SK-MEL-5 (cell line): Measurements from ENCODE around the gene COL19A1. TPM values are rescaled to one million over a fixed set of nuclear protein-coding genes. Genes with fewer than 3 reads are reported as not detected.
A peak's percentile ranks its signal among the peaks of the same experiment; 100 is the strongest.
"Not testable (repeated sequence)": the region's sequence is repeated elsewhere in the genome, so short reads cannot be mapped to it uniquely, and the experiment has no call there.

Source experiments
- DNase-seq: peaks from one replicate; pipeline ENCODE4 v3.0.0-alpha.2; 2016; ENCODE audit warnings: low read depth, low spot score
- in situ Hi-C: cut with HindIII; loops from 2 replicates; pipeline ENCODE4 v1.10.0; 2016; ENCODE audit warnings: low sequenced_read_pairs, high pct_unique_total_duplicates, low pct_unique_long_range_greater_than_20kb
- total RNA-seq: library from RNA; depleted of rRNA; stranded (reverse); fragments of >200 nt; shearing (Covaris generic); gene quantifications from 2 replicates; pipeline ENCODE4 v1.2.3, GENCODE V29; 2014

The COL19A1 gene
- total RNA-seq, 1 experiment from 2014 or later = 41.7 TPM

GRCh38 chr6:69985180-69985579 is 118.8 kb downstream of the COL19A1 start:
- DNase-seq = peak; percentile 22
- in situ Hi-C loops = no loop called here

DNA sequence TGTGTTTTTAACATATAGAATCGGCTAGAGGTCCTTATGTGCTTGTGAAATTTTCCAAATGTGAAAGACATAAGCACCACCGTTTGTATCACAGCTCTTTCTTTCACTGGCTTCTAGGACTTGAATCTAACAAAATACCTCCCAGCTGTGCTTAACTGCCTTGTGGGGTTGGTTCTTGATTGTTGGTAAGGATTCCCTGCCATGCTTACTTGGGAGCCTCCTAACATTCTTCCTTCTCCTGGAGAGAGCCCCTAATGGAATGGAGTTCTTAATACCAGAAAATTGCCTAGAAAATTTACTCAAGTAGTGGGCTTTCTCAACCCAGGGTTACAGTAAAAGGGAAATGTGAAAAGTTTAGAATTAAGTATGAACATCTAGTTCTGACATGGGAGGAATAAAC is 121.2 kb downstream of the COL19A1 start:
- in situ Hi-C loops = no loop called here
- DNase-seq = no peak

- in situ Hi-C loops = no loop called here
- DNase-seq = no peak
These were observed 122.2 kb downstream of the COL19A1 start for GRCh38 chr6:69988458-69989126.

GRCh38 chr6:69994251-69994650 is 127.9 kb downstream of the COL19A1 start:
- in situ Hi-C loops = no loop called here
- no peak for DNase-seq

DNA sequence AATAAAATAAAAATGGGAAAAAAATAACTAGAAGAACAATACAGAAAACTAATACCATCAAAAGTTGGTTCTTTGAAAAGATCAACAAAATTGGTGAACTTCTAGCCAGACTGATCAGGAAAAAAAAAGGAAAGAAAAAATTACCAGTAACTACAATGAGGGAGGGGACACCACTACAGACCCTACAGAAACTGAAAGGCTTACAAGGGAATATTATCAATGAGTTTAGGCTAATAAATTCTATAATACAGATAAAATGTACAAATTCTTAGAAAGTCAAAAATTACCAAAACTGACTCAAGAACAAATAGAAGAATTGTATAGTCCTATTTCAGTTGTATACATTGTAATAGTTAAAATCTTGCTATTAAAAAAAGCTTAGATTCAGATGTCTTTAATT is 141.8 kb downstream of the COL19A1 start:
- DNase-seq = no peak
- in situ Hi-C loops = no loop called here

DNA sequence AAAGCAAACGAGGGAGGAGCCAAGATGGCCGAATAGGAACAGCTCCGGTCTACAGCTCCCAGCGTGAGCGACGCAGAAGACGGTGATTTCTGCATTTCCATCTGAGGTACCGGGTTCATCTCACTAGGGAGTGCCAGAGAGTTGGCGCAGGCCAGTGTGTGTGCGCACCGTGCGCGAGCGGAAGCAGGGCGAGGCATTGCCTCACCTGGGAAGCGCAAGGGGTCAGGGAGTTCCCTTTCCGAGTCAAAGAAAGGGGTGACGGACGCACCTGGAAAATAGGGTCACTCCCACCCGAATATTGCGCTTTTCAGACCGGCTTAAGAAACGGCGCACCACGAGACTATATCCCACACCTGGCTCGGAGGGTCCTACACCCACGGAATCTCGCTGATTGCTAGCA is 144.0 kb downstream of the COL19A1 start:
- in situ Hi-C loops, DNase-seq: not testable (repeated sequence)

DNA sequence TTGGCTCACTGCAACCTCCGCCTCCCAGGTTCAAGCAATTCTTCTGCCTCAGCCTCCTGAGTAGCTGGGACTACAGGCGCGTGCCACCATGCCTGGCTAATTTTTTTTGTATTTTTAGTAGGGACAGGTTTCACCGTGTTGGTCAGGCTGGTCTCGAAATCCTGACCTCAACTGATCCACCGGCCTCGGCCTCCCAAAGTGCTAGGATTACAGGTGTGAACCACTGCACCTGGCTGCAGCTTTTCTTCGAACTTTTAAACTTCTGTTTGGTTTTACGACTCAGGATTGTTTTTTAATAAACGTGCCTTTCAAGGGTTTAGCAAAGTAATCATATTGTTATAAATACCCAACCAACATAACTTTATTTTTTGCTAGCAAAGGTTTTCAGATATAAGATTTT is 156.8 kb downstream of the COL19A1 start:
- DNase-seq, in situ Hi-C loops: not testable (repeated sequence)

DNA sequence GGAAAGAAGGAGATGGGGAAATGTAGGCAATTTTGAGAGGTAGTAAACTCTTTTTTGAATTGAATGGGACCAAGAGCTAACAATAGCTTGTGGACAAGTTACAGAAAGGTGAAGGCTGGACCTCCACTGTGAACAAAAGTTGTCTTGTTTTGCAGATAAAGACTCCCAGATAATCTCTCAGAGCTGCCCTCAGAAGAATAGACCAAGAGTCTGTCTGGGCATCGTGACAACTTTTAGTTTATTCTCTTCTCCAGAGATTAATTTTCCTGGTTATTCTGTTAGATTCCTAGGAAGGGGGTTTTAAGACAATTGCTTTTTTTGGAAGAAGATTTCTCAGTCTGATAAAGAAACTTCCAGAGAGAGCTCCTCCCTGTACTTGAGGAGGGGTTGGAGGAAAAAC is 161.9 kb downstream of the COL19A1 start:
- in situ Hi-C loops = no loop called here
- DNase-seq = no peak

DNA sequence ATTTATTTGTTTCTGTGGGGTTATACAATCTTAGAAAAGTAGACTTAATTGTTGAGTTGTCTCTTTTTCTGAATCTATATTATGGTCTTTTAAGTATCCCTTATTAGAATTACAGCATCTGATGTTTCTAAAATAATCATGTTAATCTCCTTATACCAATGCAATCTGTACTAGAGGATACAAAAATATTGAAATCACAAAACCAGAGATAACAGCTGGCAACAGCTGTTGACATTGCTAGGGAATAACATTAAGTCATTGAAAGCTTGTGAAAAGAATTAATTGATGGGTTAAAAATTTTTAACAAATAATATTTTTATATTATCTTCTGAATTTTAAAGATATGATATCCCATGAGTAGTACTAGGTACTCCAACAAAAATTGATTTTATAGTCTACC is 162.6 kb downstream of the COL19A1 start:
- in situ Hi-C loops = no loop called here
- DNase-seq = no peak

DNA sequence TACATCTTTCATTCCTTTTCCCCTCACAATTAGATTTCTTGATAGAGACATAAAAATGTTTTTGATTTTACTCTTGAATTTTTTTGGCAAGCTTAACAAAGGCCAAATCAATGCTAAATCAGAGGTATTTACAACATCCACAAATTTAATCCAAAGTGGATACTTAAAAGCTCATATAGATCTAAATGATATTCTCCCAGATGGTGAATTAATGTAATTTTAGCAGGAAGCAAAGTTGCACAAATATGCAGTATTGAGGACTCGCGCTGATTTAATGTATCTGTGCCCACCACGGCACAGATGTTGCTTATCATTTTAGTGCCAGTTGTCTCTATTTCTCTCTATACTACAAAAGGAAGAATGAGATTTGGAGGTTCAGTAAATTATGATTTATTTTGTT is 167.4 kb downstream of the COL19A1 start:
- DNase-seq = no peak
- in situ Hi-C loops = no loop called here

GRCh38 chr6:70037445-70037844 is 171.1 kb downstream of the COL19A1 start:
- DNase-seq = no peak
- in situ Hi-C loops = no loop called here

GRCh38 chr6:70040766-70041165 is 174.4 kb downstream of the COL19A1 start:
- no peak for DNase-seq
- in situ Hi-C loops = no loop called here

DNA sequence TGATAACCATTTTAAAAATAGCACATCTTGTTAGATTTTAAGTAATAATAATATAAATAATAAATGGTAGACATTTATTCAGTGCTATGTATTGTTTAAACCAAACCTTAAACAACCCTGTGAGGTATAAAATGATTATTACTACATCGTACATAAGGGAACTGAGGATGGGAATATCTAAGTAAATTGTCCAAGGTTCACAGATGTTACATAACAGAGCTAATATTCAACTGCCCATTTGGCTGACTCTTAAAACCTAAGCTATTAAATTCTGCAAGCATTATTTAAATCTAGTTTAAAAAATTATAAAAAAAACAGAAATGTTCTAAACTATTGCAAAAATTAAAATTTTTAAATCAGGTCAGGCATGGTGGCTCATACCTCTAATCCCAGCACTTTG is 175.1 kb downstream of the COL19A1 start:
- DNase-seq = no peak
- in situ Hi-C loops = no loop called here

GRCh38 chr6:70045413-70045812 is 179.1 kb downstream of the COL19A1 start:
- in situ Hi-C loops = no loop called here
- no peak for DNase-seq

DNA sequence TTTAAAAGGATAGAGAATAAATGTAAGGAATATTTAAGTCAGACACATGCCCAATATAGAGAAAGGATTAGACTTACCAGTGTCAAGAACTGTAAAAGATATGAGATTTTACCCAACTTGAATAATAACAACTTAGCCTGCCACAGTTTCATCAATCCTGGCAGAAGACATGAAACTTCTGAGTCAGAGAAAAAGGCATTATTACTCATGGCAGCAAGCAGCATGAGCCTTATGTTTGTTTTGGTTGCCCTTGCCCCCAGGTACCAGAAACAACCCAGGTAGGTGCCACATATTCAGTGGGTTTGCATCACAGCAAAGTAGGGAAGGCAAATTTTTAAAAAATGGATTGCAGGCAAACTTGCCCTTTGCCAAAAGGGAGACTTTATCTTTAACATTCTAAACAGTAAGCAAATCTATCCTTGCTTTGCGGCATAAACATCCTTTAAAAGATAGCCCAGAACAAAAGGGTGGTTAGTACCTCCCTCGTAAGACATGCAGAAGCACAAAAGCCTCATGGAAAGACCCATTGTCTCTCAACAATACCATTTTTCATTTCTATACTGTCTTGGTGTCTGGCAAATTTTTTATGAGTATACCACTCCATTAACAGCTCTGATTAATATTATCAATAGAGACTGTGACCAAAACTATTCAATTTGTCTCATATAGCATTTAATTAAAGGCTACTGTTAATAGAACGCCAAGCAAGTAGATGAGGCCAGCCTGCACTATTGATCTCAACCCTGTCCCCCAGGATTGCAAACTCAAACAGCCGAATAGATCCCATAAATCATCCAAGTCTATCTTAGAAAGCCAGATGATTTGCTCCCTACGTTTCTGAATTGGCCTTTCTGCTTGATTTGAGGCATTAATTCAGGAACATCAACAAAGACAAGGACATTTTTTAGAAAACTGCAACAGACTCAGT is 185.1 kb downstream of the COL19A1 start:
- no peak for DNase-seq
- in situ Hi-C loops = no loop called here

GRCh38 chr6:70059039-70059719 is 192.8 kb downstream of the COL19A1 start:
- in situ Hi-C loops = no loop called here
- no peak for DNase-seq

DNA sequence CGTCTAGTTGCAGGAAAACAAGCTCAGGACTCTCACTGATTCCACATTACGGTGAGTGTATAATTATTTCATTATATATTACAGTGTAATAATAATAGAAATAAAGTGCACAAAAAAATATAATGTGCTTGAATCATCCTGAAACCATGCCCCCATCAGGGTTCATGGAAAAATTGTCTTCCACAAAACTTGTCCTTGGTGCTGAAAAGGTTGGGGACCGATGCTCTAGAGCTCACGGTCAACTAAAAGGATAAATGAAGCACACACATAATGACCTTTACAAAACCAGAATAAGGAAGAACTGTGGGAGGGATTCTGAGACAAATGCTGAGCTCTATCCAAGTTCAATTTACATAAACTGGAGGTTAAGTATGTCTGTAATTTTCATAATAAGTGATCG is 194.3 kb downstream of the COL19A1 start:
- DNase-seq = no peak
- in situ Hi-C loops = no loop called here

GRCh38 chr6:70061546-70061945 is 195.2 kb downstream of the COL19A1 start:
- in situ Hi-C loops = no loop called here
- DNase-seq = no peak
